ENCODE results near the gene LY86.

LY86 gene

GRCh38 chr6:6701864-6702263, 113.3 kb downstream of the LY86 start:
- no peak for DNase-seq (ENCODE audit: low read depth in 2 of 2, low spot score in 1 of 2)

- DNase-seq (ENCODE audit: low read depth in 2 of 2, low spot score in 1 of 2), result no peak
Observed at GRCh38 chr6:6703699-6704098, 115.2 kb downstream of the LY86 start.
